HG02623 (cell line): ENCODE measurements around the gene DNAJC5.

Experiments used
- ATAC-seq: cut with Tn5 transposase; IDR thresholded peaks from one replicate; pipeline ENCODE4 v1.9.1; 2021; ENCODE audit warnings: moderate library complexity; ENCODE audit not compliant: unreplicated experiment

Gene DNAJC5

DNA sequence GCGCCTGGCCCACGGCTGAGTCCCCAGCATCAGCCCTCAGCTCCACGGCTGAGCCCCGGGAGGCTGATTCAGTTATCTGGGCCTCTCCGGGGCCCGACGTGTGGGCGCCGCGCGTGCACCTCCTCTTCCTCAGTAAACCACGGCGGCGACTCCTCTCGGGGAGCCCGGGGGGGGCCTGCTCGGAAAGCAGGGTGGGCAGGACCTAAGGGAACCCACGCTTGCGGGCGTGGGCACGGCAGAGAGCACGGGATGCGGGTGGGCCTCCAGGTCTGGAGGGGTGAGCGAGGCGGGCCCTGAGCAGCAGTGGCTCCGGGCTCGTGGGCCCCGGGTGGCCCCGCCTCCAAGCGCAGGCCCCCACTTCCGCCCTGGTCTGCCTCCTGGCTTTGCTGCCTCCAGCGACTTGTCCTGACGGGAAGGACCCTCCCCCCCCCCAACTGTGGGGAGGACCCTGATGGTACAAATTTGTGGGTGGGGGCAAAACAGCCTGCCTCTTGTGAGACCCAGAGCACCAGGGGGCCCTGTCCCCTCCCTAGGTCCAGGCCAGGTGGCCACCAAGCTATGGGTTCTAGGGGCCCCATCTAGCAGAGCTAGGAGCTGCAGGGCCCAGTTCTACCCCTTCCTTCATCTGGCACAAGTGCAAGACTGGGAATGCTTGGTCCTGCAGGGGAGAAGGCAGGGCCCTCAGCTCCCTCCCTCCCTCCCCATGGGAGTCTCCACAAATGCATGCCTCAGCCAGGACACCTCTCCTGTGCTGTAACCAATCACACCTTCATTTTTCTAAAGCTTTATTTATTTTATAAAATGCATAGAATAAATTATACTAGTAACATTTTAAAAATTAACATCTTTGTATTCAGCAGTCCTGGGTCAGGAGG, 44.4 kb downstream of the DNAJC5 start:
- ATAC-seq: no peak

DNA sequence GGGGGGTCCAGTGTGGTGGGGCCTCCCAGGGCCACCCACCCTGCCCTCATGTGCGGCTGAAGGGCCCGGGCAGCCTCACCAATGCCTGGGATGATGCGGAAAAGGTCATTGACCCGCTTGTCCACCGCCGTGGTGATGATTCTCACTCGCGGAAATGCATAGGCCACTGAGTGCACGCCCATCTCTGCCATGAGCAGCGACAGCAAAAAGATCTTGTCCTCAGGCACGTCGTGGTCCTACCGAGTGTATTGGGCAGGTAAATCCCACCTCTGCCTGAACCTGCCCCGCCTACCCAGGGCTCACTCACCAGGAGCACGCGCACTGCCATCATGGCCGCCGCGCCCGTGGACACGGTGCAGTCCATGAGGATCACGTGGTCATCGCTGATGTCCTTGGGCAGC, 45.1 kb downstream of the DNAJC5 start:
- ATAC-seq: no peak

DNA sequence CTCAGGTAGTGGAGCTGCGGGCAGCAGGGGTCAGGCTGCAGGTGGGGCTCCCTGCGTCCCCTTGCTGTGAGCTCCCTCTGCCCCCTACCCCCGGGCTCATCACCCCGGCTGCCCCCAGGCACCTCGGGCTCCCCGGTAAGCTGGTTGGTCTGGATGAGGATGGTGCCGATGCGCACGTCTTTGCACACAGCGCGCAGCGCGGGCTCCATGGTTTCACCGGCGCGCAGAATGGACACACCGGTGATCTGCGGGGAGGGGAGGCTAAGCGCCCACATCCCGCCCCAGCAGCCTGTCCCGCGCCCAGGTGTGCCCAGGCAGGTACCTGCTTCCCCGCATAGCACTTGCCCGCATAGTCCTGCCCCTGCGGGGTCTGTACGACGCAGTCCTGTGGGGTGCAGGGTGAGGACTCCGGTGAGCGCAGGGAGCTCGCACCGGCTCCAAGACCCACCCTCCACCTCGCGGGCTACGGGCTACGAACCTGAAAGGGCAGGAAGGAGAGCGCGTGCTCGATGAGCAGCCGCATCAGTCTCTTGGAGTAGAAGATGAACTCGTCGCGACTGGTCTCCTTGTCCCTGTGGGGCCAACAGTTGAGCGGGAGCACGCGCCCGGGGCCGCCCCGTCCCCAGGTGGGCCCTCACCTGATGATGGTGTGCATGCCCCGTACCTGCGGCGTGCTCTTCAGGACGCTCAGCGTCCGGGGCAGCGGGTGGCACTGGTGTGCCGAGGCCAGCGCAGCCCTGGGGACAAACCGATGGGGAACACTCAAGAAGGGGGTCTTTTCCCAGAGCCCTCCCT, 45.7 kb downstream of the DNAJC5 start:
- no peak for ATAC-seq

DNA sequence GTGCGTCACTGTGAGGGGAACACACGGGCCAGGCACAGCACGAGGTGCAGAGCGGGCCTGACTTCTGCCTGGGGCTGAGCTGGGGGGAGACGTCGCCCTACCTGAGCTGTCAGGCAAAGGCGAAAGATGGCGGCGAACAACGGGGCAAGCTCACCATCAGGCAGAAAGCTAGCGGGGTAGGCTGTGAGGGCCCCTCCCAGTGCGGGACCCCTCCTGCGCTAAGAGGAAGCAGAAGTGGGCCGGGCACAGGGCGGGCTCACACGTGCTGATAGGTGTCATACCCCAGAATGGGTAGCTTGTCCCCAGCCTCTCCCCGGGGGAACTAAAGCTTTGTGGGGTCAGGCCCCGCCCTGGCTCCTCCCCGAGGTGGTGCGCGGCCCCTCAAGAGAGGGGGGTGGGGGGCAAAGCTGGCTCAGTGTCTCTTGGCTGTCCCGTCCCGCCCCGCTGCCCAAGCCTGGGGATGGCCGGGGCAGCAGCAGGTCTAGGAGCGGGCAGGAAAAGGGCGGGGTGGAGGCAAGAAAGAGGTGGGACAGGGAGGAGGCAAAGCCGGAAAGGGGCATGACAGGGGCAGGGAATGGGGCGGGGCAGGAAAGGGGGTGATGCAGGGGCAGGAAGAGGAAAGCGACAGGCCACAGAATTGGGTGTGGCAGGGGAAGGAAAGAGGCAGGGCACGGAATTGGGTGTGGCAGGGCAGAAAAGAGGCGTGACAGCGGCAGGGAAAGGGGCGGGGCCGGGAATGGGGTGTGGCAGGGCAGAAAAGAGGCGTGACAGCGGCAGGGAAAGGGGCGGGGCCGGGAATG, 46.6 kb downstream of the DNAJC5 start:
- ATAC-seq: no peak

DNA sequence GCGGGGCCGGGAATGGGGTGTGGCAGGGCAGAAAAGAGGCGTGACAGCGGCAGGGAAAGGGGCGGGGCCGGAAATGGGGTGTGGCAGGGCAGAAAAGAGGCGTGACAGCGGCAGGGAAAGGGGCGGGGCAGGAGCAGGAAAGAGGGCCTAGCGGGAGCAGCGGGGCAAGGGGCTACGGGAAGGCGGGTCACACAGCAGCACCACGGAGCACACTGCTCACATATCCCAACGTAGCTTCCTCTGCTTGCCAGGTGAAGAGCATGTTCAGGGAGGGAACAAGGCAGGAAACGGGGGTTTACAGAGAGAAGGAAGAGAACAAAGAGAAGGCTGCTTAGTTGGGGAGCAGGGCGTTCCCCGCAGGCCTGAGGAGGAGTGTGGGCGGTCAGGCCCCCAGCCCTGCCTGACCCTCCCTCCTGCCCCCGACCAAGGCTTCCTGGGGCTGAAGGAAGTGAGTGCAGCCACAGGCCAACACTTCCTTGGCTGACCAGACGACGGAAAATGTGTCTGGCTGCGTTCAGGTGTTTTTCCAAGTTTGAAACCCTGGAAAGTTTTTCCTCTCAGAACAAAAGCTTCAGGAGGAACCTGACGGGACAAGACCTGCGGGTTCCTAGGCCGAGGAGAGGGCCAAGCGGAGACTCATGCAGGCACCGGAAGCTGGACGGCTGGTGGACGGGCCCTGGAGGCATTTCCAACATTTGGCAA, 47.5 kb downstream of the DNAJC5 start:
- no peak for ATAC-seq

DNA sequence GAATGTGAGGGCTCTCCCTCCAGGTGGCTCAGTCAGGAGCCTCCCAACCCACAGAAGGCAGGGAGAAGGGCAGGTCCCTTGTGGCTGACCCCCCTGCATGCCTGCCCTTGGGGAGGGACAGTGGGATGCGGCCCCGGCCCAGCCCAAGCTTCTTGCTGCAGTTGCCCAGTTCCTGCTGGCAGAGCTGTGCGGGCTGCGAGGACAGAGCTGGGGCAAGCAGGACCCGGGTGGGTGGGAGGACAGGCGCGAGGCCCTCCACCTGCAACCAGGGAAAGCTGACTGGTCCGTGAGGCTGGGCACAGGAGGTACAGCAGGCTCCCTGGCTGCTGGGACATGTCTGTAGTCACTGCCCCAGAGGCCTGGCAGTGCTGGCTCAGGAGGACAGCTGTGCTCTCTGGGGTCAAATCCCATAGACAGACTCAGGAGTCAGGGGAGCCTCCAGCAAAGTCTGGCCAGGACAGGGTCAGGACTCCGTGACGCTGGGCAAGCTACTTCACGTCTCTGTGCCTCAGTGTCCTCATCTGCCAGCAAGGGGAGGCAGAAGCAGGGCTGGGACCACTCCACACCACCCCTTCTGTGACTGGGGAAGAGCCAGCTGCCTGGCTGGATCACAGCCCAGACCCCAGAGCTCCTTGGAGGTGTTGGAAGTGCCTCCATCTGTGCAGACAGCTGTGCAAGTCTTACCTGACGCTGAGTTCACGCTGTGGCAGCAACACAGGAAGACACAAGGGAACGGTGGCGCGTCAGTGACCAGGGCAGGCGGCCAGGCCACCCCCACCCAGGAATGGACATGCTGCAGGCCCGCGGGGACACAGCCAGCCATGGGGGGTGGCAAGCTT, 48.3 kb downstream of the DNAJC5 start:
- no peak for ATAC-seq

DNA sequence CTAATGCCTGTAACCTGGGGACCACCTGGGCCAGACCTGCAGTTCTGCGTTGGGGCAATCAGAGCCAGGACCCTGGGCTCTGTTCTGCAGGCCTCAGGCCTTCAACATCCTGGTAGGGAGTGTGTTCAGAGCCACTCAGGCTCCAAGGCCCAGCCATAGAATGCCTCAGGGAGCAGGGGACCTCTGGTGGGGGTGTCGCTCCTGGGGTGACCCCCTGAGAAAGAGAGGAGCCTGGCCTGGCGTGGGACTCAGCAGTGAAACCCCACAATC, 48.8 kb downstream of the DNAJC5 start:
- ATAC-seq: no peak

DNA sequence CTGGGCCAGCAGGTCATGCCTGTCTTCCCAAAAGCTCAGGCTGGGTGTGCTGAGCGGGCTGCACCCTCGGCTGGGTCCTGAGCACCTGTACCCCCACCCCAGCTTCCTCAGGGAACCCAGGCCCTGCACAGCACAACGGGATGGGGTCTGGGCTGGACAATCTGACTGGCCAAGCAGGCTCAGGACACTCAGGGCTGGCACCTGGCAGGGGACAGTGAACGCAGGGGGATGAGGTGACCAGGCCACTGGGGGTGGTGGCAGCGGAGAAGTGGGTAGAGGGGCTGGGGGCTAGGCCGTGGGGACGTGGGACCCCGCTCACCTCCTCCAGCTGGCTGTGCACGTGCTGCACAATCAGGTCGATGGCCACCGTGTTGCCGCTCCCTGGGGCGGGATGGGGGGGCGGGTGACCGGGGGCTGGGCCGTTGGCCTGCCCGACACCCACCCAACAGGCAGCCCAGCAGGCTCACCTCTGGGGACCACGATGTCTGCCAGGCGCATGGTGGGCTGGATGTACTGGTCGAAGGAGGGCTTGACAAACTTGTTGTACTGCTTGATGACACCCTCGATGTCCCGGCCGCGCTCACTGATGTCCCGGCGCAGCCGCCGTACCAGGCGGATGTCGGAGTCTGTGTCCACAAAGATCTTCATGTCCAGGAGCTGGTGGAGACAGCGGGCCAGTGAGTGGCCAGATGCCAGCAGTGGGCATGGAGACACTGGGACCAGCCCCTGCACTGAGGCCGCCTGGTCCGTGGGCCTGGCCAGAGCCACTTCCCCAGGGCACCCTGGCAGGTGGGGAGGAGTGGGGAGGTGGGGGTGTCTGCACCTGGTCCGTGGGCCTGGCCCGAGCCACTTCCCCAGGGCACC, 49.4 kb downstream of the DNAJC5 start:
- no peak for ATAC-seq

DNA sequence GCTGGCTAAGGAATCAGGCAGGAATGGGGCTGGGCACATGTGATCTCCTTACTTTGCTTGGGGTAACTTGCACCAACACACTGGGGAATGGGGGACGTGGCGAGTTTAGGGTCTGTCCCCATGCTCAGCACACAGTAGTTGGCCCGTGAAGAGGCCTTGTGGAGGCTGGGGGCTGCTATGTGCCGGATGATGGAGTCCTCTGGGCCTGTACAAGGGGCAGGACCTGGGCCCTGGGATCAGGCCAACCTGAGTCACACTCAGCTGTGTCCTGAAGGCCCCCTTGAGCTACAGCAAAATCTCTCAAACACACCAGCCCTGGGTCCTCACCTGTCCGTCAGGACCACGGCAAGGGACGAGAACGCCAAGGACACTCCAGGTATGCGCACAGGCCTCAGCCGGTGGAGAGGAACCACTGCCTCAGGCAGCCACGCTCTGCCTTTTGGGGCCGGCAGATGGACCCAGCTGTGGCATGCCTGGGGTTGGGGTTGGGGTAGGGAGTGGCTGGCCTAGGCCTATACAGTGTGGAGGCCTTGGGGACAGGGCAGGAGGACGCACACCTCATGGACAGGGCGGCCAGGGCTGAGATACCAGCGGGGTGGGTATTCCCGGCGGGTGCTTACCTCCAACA, 50.2 kb downstream of the DNAJC5 start:
- no peak for ATAC-seq

DNA sequence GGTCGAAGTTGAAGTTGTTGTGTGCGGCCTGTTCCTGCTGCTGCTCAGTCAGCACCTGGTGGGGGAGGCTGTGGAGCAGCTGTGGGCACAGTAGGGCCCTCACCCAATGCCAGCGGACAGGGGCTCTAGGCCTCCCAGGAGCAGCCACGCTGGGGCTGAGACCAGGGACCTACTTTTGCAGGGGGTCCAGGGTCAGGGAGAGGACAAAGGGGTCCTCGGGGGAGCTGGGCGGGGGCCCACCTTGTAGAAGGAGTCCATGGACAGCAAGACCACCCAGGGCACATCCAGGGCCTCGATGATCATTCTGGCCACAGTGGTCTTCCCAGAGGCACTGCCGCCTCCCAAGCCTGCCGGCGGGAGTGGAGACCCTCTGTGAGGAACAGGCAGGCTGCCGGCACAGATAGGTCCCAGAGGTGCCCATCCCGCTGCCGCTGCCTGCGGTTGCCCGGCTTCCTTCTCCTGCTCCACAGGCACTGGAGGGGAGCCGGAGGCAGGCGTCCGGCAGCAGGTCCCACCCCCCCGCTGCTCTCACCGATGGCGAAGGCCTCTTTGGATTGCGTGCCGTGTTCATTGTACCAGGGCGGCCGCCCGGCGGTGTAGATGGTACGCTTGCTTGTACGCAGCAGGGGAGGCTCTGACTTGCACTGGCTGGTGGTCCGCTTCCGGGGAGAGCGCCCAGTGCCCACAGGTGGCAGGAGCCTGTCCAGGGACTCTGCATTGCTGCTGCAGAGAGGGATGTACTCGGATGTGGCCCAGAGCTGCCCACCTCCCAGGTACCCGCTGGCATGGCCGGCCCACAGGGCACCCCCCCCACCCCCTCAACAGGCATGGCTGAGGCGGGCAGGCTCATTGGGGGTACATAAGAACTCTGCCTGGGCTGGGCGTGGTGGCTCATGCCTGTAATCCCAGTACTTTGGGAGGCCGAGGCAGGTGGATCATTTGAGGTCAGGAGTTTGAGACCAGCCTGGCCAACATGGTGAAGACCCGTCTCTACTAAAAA, 51.3 kb downstream of the DNAJC5 start:
- ATAC-seq: no peak

DNA sequence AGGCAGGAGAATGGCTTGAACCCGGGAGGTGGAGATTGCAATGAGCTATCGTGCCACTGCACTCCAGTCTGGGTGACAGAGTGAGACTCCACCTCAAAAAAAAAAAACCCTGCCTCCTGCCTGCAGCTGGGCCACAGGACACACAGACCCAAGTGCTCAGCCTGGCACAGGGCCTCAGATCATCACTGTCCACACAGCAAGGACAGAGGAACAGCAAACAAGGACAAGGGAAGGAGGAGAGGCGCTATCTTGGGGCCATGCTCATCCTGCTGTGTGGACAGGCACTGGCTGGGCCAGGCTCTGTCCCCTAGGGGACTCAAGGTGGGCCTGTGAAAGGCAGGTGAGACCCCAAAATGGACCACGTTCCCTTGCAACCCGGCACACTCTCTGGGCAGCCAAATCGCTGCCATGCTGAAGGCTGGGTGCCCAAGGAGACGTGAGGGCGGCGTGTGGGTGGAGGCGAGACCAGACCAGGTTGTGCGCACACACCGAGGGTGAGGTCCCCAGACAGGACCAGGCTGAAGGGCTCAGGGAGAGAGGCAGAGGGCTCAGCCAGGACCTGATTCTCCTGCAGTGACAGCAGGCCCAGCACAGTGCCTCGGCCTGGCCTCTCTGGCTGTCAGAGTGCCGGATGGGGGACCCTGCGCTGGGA, 52.2 kb downstream of the DNAJC5 start:
- no peak for ATAC-seq

DNA sequence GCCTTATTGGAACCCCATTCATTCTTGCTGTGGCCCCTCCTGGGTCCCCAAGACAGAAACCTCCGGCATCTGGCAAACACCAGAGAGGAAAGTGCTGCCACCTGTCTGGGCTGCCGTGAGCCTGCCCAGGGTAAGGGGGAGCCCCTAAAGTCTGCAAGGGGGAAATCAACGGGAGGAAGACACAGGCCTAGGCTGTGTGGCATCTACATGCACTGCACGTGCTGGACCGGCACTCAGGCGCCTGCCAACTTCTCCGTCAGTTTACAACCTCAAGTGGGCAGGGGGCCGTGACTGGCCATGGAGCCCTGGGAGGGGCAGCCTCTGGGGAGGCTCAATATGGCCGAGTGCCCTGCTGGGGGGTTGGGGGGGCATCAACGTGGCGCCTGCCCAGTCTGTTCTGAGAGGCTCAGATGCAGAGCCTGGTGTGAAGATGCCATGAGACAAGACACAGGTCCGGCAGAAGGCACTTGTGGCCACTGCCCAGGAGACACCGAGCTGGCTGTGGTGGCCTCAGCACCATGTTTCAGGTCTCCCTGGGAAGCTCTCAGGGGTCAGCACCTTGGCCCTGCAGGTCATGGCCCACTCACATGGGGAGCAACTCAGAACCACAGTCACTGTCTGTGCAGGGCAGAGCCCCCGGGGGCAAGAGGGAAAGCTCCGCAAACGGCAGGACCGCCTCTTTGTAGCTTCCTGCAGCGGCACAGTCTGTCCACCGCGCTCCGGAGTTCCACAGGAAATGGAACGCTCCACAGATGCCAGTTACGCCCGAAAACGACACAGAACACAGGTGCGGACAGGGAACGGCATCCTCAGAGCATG, 52.9 kb downstream of the DNAJC5 start:
- ATAC-seq: no peak

DNA sequence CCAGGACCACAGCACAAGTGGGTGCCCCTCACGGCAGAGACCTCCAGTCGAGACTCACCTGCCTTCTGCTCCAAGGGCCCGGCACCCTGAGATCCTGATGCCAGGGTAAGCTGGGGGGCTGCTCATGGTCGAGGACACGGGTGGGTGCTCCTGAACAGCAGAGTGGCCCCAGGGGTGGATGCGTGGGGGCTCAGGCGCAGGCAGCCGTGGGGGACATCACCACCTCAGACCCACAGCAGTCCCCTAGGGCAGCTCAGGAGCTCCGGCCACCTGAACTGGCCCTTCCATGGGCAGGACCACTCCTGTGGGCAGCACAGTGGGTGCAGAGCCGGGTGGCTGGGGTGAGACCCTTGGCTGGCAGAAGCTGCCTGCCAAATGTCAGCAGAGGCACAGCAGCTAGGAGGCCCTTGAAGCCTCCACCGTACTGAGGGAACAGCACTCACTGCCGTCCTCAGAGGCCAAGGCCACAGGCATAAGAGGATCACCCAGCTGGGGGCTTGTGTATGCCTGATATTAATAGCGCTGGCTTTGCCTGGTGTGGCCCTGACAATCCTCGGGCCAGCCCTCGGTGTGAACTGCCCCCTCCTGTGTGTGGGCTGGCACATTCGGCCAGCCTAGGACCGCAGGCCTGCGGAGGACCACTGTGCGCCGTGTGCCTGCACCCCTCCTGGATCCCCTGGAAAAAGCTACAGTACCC, 55.9 kb downstream of the DNAJC5 start:
- no peak for ATAC-seq

DNA sequence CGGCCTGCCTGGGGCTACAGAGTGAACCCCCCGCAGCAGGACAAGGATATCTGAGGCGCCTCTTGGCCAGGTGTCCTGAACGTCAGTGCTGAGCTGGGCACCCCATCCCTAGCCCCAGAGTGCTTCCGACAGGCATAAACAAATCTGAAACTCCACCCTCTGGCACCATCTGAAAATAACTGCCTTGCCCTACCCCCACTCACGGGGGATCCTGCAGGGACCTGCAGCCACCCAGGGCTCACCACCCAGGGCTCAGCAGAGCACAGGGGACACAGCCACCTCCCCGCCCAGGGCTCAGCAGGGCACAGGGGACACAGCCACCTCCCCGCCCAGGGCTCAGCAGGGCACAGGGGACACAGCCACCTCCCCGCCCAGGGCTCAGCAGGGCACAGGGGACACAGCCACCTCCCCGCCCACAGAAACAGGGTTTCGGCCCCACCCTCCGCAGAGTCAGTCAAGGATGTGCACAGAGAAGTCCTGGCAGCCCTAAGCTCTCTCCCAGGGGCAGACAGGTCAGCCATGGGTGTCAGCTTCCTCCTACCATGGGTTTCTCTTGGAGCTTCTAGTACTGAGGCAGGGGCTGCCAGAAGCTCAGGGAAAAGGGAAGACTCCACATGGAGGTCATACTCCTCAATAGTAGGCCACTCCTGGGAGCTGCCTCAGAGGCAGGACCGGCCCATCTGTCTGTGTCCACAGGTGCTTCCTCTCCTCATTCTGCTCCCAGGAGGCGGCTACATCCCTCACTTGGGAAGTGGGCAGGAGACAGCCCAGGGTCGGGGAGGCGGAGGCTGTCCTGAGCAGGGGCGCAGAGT, 56.7 kb downstream of the DNAJC5 start:
- no peak for ATAC-seq

DNA sequence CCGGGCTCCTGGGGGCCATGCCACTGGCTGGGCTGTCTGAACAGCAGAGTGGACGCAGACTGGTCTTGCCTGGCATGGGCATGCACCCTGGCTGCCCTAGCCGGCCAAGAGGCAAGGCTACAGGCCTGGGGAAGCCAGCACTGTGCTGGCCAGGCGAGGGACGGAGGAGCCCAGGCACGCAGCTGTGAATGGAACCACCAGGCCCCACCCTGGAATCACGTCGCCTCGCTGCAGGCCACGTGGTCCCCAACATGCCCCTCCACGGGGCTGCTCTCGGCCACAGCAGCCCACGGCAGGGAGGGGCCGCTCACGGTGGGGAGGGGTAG, 57.2 kb downstream of the DNAJC5 start:
- ATAC-seq: no peak
